ENCODE measurements around the gene MAML1. TPM values are rescaled to one million over a fixed set of nuclear protein-coding genes. Genes with fewer than 3 reads are reported as not detected.
A peak's percentile ranks its signal among the peaks of the same experiment; 100 is the strongest.

MAML1 gene
- total and polyA plus RNA-seq, 10 of the 15 experiments (the other 5 are each of a cell fraction or from before 2014, with no cell fraction given): 0.42 to 23.9 (median 7.3) TPM

DNA sequence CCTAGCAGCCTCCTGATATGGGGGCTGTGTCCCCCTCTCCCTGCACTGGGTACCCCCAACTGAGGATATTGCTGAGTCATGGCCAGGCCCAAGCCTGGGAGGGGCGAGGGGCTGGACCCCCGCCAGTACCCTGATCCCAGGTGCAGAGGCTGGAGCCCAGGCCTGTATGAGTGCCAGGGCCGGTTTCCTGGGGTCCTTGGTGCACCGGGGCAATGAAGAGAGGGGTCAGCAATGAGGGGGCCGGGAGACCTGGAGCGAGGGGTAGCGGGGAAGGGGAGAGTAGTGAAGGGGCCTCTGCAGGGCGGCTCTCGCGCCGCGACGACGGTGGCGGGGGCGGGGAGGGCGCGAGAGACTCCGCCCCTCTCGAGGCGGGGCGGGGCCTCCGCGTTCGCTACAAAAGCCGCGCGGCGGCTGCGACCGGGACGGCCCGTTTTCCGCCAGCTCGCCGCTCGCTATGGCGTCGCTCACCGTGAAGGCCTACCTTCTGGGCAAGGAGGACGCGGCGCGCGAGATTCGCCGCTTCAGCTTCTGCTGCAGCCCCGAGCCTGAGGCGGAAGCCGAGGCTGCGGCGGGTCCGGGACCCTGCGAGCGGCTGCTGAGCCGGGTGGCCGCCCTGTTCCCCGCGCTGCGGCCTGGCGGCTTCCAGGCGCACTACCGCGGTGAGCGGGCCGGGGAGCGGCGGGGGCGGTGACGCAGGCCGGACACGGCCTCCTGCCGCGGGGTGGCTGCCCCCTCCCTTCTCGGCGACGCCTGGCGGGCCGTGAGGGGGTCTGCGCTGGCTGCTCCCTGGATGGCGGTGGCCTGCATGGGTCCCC is 88.1 kb downstream of the MAML1 start, which contains the start of gene SQSTM1 (continued):
- TF ChIP-seq, protein P1, sequence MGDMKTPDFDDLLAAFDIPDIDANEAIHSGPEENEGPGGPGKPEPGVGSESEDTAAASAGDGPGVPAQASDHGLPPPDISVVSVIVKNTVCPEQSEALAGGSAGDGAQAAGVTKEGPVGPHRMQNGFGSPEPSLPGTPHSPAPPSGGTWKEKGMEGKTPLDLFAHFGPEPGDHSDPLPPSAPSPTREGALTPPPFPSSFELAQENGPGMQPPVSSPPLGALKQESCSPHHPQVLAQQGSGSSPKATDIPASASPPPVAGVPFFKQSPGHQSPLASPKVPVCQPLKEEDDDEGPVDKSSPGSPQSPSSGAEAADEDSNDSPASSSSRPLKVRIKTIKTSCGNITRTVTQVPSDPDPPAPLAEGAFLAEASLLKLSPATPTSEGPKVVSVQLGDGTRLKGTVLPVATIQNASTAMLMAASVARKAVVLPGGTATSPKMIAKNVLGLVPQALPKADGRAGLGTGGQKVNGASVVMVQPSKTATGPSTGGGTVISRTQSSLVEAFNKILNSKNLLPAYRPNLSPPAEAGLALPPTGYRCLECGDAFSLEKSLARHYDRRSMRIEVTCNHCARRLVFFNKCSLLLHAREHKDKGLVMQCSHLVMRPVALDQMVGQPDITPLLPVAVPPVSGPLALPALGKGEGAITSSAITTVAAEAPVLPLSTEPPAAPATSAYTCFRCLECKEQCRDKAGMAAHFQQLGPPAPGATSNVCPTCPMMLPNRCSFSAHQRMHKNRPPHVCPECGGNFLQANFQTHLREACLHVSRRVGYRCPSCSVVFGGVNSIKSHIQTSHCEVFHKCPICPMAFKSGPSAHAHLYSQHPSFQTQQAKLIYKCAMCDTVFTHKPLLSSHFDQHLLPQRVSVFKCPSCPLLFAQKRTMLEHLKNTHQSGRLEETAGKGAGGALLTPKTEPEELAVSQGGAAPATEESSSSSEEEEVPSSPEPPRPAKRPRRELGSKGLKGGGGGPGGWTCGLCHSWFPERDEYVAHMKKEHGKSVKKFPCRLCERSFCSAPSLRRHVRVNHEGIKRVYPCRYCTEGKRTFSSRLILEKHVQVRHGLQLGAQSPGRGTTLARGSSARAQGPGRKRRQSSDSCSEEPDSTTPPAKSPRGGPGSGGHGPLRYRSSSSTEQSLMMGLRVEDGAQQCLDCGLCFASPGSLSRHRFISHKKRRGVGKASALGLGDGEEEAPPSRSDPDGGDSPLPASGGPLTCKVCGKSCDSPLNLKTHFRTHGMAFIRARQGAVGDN (IDR thresholded peaks at IDR 0.05): peak; percentile 95
- TF ChIP-seq NBN (IDR thresholded peaks at IDR 0.05) (0 out of 2 replicates have a peak, but pooled peaks have one; percentile 44), ETV6 (conservative IDR thresholded peaks at IDR 0.05 in 1 of 2, IDR thresholded peaks at IDR 0.05 in 1 of 2; ENCODE audit: borderline replicate concordance in 1 of 2, low read depth in 1 of 2) (no peak), TARDBP (IDR thresholded peaks at IDR 0.05; ENCODE audit: borderline replicate concordance) (no peak), POLR2A (IDR thresholded peaks at IDR 0.05; ENCODE audit: low read depth, low read length) (peak; percentile 98), SMAD5 (IDR thresholded peaks at IDR 0.05; ENCODE audit: low read depth) (peak; percentile 90; the same call in 1 of the 2 replicates), CHD1 (IDR thresholded peaks at IDR 0.05; ENCODE audit: low read depth, low read length) (no peak)
